Activated CD8-positive, alpha-beta memory T cell treated with anti-CD3 and anti-CD28 coated beads, Interleukin-2, amount 10 ng/mL, durations not matched to agents 7 days and 5 days (primary cell): ENCODE results near the gene RPL27A. TPM values are rescaled to one million over a fixed set of nuclear protein-coding genes. Genes with fewer than 3 reads are reported as not detected.
"Not testable (repeated sequence)": the region's sequence is repeated elsewhere in the genome, so short reads cannot be mapped to it uniquely, and the experiment has no call there.

Experiments used
- ATAC-seq: fragments of 150-1000 bp; cut with Tn5 transposase; one replicate; pipeline ENCODE4 v1.10.0; 2021; ENCODE audit warnings: moderate library complexity
- CTCF ChIA-PET: fragments of 350-600 bp; sonication (Branson Sonifier 250); formaldehyde crosslinking; loops from one replicate; lab custom pipeline; 2021; ENCODE audit warnings: antibody characterized with exemption; lab: Charles Lee
- DNase-seq: peaks from one replicate; pipeline ENCODE4 v3.0.0-alpha.2; 2020
- H3K27ac Mint-ChIP-seq: one replicate; pipeline ENCODE4 v1.8.0; 2021; ENCODE audit warnings: mild to moderate bottlenecking, mixed read lengths
- H3K27me3 Mint-ChIP-seq: one replicate; pipeline ENCODE4 v1.8.0; 2021; ENCODE audit warnings: mixed read lengths
- H3K36me3 Mint-ChIP-seq: one replicate; pipeline ENCODE4 v1.8.0; 2021; ENCODE audit warnings: mild to moderate bottlenecking, mixed read lengths
- H3K4me1 Mint-ChIP-seq: one replicate; pipeline ENCODE4 v1.8.0; 2021; ENCODE audit warnings: mixed read lengths
- H3K4me3 Mint-ChIP-seq: one replicate; pipeline ENCODE4 v1.8.0; 2021; ENCODE audit warnings: mild to moderate bottlenecking, moderate library complexity, mixed read lengths
- H3K9me3 Mint-ChIP-seq: one replicate; pipeline ENCODE4 v1.8.0; 2022; ENCODE audit warnings: low read depth, mixed read lengths
- total RNA-seq, 2 experiments: library from RNA; stranded (reverse); gene quantifications; one replicate each; pipeline ENCODE4 v1.2.3, GENCODE V29; 2021

The RPL27A gene
- total RNA-seq, 2 experiments from 2014 or later: 715 to 800 TPM

DNA sequence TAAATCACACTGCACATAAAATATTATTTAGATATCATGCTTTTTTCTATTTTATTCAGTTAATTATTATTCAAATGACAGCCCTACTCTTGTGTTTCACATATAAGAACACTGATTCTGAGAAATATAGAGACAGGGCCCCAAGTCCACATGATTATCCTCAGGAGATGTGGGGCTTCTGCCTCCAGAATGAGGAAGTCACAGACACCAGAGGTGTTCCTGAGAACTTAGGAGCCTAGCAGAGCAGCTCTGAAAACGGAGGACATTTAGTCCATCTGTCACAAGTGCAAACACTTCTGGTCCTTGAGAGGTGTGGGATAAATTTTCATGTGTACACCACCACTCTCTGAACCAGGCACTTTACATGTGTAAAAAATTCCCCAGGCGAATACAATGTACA, 26.3 kb upstream of the RPL27A start:
- Mint-ChIP-seq H3K9me3 (no peaks in the 10 kb centered on the region), H3K27me3 (no peaks in the 10 kb centered on the region), H3K27ac (no peak overlapping the region), H3K4me1 (peaks cover 12% of the 10 kb centered on the region), H3K36me3 (peaks cover 20% of the 10 kb centered on the region), H3K4me3 (no peak overlapping the region)
- no peak for DNase-seq
- no peak for ATAC-seq
- CTCF ChIA-PET: no interaction called here

DNA sequence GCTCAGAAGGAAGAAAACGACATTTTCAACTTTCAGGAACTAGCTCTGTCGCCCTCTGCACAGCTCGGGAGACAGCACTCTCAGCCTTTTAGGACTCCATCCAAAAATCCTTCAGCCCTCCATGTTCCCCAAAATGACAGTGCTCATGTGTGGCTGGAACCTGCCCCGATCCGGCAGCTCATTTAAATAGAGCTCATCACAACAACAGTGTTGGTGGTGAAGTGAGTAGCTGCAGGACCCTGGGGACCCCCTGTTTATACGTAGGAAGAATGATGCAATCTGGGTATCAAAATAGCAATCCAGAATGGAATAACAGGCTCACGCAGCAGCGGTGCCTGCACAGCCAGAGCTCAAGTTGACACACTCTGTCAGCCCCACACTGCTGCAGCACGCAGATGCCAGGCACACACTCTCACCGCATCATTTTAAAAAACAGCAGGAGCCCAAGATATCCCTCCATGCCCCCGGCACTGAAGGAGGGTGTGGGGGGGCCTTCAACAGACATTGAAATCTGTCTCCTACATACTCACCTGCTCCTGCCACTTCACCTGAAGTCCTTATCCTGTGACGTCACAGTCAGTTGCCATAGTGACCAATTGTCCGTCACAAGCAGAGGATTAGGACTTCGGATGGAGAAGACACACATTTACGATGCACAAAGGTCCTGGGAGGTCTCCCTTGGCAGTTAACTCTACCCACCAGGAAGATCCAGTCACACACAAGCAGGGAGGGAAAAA, 24.1 kb upstream of the RPL27A start:
- ATAC-seq (no peak), DNase-seq (no peak)
- Mint-ChIP-seq H3K4me1 (peaks cover 12% of the 10 kb centered on the region), H3K27me3 (no peaks in the 10 kb centered on the region), H3K4me3 (no peak overlapping the region), H3K36me3 (peaks cover 11% of the 10 kb centered on the region), H3K9me3 (no peaks in the 10 kb centered on the region), H3K27ac (no peak overlapping the region)
- CTCF ChIA-PET: no interaction called here

DNA sequence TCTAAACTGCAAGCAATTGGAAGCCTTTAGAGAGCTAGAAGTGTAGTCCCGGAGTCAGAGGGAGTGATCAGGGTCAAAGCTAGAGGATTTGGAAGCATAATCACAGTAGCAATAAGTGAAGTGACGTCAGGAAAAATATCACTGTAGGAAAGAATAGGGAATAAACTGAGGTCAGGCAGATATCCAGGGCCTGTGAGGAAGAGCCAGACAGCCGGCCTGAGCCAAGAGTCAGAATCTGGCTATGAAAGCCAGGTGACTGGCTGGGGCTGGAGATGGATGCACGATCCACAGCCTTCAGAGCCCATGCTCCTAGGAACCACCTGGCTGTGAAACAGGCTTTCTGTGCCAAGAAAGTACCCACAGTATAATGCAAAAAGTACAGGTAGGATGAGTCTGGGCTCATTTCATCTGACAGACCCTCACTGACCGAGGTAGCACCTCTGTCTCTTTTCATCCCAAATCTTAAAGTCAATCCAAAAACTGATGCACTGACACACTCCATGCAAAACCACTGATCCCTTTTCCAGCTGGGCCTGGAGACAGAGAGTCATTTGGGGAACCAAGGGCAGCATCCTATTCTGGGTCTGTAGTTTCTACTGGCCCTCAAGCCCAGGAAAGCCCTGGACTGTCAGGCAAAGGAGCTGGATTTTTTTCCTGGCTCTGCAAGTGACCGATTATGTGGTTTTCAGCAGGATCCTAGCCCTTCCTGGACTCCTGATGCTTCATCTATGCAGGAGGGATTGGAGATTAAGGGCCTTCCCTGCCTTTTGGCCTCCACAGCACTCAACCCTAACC, 21.4 kb upstream of the RPL27A start:
- Mint-ChIP-seq H3K27ac (no peak overlapping the region), H3K4me3 (no peak overlapping the region), H3K9me3 (no peaks in the 10 kb centered on the region), H3K36me3 (peaks cover 9% of the 10 kb centered on the region), H3K27me3 (no peaks in the 10 kb centered on the region), H3K4me1 (no peaks in the 10 kb centered on the region)
- ATAC-seq: no peak
- CTCF ChIA-PET: no interaction called here
- no peak for DNase-seq

DNA sequence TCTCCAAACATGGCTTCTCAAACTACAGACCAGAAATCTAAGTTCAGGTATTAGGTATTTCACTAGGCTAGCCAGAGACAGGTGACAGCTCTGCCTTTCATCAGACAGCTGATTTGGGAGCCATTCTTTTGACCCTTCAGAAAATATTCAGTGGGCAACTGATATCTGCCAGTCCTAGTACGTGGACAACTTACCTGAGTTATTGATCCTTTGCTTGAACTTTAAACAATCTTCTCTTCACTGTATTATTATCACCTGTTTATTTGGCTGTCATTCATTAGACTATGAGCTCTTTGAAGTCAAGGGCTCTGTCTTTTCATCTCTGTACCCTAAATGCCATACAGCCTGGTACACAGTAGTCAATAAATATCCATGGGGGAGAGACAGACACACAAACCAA, 17.4 kb upstream of the RPL27A start:
- CTCF ChIA-PET: no interaction called here
- Mint-ChIP-seq H3K9me3 (no peaks in the 10 kb centered on the region), H3K27ac (no peak overlapping the region), H3K36me3 (peaks cover 24% of the 10 kb centered on the region), H3K27me3 (no peaks in the 10 kb centered on the region), H3K4me1 (no peaks in the 10 kb centered on the region), H3K4me3 (no peak overlapping the region)
- DNase-seq: no peak
- ATAC-seq: no peak

DNA sequence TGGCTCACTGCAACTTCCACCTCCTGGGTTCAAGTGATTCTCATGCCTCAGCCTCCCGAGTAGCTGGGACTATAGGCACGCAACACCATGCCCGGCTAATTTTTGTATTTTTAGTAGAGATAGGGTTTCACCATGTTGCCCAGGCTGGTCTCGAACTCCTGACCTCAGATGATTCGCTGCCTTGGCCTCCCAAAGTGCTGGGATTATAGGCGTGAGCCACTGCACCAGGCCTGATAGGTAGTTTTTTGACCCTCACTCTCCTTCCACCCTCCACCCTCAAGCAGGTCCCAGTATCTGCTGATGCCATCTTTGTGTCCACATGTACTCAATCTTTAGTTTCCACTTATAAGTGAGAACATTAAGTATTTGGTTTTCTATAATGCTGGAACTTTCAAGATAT, 12.5 kb upstream of the RPL27A start:
- H3K27me3 Mint-ChIP-seq, H3K4me3 Mint-ChIP-seq, H3K9me3 Mint-ChIP-seq, H3K27ac Mint-ChIP-seq, ATAC-seq, DNase-seq, H3K4me1 Mint-ChIP-seq: not testable (repeated sequence)
- CTCF ChIA-PET: interaction anchor here (0.7 kb wide), 1 partner anchor 1847 kb away, joined by 3 read pairs; no protein-coding TSS in a partner anchor
- H3K36me3 Mint-ChIP-seq: peaks cover 35% of the 10 kb centered on the region

DNA sequence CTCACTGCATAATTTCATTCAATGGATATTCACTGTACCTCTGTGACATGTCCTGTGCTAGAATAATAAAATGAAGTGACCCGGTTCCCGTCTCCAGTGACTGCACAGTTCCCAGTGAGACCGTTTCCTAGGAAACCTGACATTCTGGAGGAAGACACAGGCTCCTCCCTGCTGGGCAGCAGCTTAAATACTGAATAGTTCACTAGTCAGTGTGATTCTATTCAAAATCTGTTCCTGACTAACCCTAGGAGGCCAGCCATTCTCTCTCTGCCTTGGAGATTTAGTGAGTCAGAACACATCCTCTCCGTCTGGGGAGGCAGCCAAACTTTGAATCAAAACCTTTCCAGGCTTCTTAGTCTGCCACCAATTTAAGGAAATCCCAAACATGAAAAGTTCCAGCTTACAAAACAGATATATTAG, 11.4 kb upstream of the RPL27A start:
- Mint-ChIP-seq H3K36me3 (peaks cover 36% of the 10 kb centered on the region), H3K27ac (no peak overlapping the region), H3K9me3 (no peaks in the 10 kb centered on the region), H3K27me3 (no peaks in the 10 kb centered on the region), H3K4me3 (no peak overlapping the region), H3K4me1 (peaks cover 10% of the 10 kb centered on the region)
- DNase-seq (no peak), ATAC-seq (no peak)
- CTCF ChIA-PET: interaction anchor here (0.8 to 1.1 kb wide), 2 partner anchors 11 to 20 kb away, joined by 3 read pairs; partner anchors contain the start of gene TRIM66

DNA sequence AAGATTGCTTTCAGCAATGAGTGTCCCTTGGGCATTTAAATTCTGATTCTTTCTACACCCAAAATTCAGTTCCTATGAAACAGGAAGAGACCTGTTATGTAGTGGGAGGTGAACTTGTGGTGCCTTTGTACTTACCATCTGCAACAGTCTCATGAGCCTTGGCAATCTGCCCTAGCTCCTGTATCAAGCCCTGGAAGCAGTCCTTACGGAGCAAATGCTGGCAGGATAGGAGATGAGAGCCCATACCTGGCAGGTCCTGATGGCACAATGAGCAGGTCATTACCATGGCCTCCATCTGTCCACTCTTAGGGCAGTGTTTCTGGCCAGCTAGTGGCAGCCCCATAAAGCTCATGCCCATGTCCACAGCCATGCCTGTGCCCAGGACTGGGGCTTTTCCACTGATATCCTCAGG, 10.9 kb upstream of the RPL27A start:
- H3K9me3 Mint-ChIP-seq: no peaks in the 10 kb centered on the region
- DNase-seq (peak; percentile 12), ATAC-seq (no peak)
- H3K4me1 Mint-ChIP-seq: peaks cover 10% of the 10 kb centered on the region
- H3K27ac Mint-ChIP-seq: no peak overlapping the region
- CTCF ChIA-PET: interaction anchor here (0.8 to 1.1 kb wide), 2 partner anchors 11 to 19 kb away, joined by 3 read pairs; partner anchors contain the start of gene TRIM66
- peaks cover 37% of the 10 kb centered on the region for H3K36me3 Mint-ChIP-seq
- no peaks in the 10 kb centered on the region for H3K27me3 Mint-ChIP-seq
- H3K4me3 Mint-ChIP-seq: no peak overlapping the region

DNA sequence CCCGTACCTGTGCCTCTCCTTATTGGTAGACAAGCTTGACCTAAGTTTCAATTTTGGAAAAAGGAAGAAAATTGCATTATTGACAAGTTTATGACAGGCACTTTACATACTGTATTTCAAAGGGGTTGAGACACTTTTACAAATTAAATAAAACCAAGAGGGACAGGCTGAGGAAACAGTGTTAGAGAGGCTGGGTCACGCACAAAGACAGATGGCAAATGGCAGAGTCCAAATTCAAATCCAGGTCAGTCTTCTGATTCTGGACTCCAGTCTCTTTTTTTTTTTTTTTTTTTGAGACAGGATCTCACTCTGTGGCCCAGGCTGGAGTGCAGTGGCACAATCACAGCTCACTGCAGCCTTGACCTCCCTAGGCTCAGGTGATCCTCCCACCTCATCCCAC, 10.2 kb upstream of the RPL27A start:
- H3K36me3 Mint-ChIP-seq: peaks cover 34% of the 10 kb centered on the region
- H3K27me3 Mint-ChIP-seq: no peaks in the 10 kb centered on the region
- DNase-seq (no peak), ATAC-seq (no peak)
- no peak overlapping the region for H3K4me3 Mint-ChIP-seq
- CTCF ChIA-PET: interaction anchor here (1.1 kb wide), 1 partner anchor 18 kb away, joined by 3 read pairs; no protein-coding TSS in a partner anchor
- no peaks in the 10 kb centered on the region for H3K9me3 Mint-ChIP-seq
- peak overlapping the region; percentile 24 for H3K27ac Mint-ChIP-seq
- H3K4me1 Mint-ChIP-seq: peaks cover 10% of the 10 kb centered on the region

DNA sequence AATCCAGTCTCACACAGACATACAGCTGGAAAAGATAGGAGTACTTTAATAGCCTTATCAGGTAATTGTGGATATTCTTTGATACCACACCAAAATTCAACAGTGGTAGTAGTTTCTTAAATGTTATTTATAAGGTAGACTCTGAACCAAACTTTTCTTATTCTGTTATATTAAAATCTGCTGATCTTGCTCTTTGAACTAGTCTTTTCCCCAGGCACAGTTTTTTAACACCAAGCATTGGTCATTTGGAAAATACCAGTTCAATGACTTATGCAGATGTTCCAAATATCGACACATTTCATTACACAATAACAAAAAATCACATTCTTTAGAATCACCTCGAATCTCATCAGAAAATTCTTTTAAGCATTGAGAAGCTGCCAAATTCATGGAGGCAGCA, 7.7 kb upstream of the RPL27A start:
- CTCF ChIA-PET: no interaction called here
- no peaks in the 10 kb centered on the region for H3K9me3 Mint-ChIP-seq
- DNase-seq (no peak), ATAC-seq (no peak)
- peaks cover 17% of the 10 kb centered on the region for H3K4me1 Mint-ChIP-seq
- H3K4me3 Mint-ChIP-seq: no peak overlapping the region
- H3K27ac Mint-ChIP-seq: no peak overlapping the region
- H3K27me3 Mint-ChIP-seq: no peaks in the 10 kb centered on the region
- peaks cover 32% of the 10 kb centered on the region for H3K36me3 Mint-ChIP-seq

DNA sequence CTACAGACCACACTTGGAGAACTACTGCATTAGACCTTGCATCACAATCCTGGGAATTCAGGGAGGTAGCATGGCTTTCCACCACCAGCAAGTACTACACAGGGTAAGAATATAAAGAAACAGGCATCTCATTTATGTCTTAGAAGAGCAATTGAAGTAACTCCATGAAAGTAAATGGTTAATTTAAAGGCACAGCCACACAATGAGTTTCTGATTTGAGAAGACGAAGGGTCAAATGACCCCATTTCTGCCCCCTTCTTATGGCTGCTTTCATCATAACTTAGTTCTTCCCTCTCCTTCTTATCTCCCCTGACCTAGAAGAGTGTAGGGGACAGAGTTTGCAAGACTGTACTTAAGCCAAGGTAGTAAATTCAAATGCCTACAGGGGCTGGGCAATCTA, 6.1 kb upstream of the RPL27A start:
- no peak for DNase-seq
- Mint-ChIP-seq H3K4me1 (peaks cover 30% of the 10 kb centered on the region), H3K9me3 (no peaks in the 10 kb centered on the region), H3K4me3 (no peak overlapping the region), H3K27me3 (no peaks in the 10 kb centered on the region), H3K36me3 (peaks cover 40% of the 10 kb centered on the region), H3K27ac (no peak overlapping the region)
- CTCF ChIA-PET: no interaction called here
- ATAC-seq: no peak

DNA sequence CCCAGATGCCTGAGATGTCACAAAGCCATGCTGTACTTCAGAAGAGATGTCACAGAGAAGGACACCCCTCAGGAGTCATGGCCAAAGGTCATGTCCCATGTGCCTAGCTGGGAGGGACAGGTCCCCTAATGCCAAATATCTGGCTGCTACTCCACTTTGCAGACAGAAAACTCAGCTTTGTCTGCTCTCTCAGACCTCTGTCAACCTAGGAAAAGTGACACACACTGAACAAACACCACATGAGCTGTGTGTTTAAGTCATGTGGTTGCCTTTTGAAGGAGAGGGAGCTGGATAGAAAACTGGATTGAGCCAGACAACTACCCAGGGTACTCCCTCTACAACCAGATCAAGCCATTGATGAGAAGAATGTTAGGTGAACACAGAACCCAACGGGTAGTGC, 3.6 kb upstream of the RPL27A start:
- Mint-ChIP-seq H3K27ac (no peak overlapping the region), H3K27me3 (no peaks in the 10 kb centered on the region), H3K4me3 (no peak overlapping the region), H3K36me3 (peaks cover 43% of the 10 kb centered on the region), H3K9me3 (no peaks in the 10 kb centered on the region), H3K4me1 (peaks cover 25% of the 10 kb centered on the region)
- CTCF ChIA-PET: interaction anchor here (1.8 kb wide), 1 partner anchor 281 kb away, joined by 5 read pairs; no protein-coding TSS in a partner anchor
- DNase-seq (no peak), ATAC-seq (no peak)

DNA sequence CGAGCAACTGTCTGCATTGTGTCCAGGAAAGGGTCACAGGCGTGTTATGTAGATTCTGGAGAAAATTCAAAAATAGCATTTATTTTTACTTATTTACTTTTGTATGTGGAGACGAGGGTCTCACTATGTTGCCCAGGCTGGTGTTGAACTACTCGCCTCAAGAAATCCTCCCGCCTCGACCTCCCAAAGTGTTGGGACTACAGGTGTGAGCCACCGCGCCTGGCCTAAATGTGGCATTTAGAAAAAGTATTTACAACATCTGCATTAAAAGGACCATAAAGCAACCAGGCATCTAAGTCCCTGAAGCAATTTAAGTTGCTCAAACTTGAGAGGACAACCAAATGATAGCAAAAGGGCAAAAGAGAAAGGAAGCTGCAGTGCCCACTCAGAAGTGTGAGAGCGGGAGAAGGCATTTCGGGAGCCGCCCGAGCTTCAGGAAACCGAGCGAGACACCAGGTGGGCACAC, 722 bp upstream of the RPL27A start:
- H3K36me3 Mint-ChIP-seq: peaks cover 62% of the 10 kb centered on the region
- ATAC-seq: no peak
- H3K27ac Mint-ChIP-seq: peak overlapping the region; percentile 93
- H3K4me3 Mint-ChIP-seq: peak overlapping the region; percentile 95
- CTCF ChIA-PET: interaction anchor here (0.8 to 2.1 kb wide), 6 partner anchors 8 to 695 kb away, joined by 3 to 8 read pairs (median 3); partner anchors contain the start of gene EIF3F
- H3K27me3 Mint-ChIP-seq: no peaks in the 10 kb centered on the region
- DNase-seq: no peak
- H3K9me3 Mint-ChIP-seq: no peaks in the 10 kb centered on the region
- H3K4me1 Mint-ChIP-seq: peaks cover 47% of the 10 kb centered on the region

DNA sequence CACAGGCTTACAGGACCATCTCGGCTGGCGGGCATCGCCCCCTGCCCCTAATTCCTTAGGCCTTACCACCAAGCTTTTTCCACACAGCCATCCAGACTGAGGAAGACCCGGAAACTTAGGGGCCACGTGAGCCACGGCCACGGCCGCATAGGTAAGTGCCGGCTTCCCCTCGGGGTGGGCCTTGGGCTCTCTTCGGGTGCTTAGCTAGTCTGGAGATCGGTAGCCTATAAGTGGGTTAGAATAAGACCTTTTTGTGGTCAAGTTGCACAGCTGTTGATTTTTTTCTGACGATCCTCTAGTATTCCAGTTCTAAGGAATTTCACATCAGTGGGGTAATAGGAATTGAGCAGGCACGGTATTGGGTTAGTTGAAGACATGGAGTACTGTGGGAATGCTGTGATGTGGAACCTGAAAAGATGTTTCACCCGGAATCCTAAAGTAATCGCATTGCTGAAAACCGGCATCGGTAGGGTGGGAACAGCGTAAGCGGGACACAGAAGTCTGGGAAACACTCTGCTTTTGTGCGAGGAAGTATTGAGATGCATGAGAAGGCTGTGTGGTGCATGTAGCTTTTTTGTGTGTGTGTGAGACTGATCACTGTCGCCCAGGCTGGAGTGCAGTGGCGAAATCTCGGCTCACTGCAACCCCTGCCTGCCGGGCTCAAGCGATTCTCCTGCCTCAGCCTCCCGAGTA, 669 bp downstream of the RPL27A start:
- peaks cover 69% of the 10 kb centered on the region for H3K36me3 Mint-ChIP-seq

More for the DNA sequence above, 669 bp downstream of the RPL27A start:
- Mint-ChIP-seq H3K27me3 (no peaks in the 10 kb centered on the region), H3K9me3 (no peaks in the 10 kb centered on the region), H3K4me1 (peaks cover 55% of the 10 kb centered on the region), H3K27ac (peak overlapping the region; percentile 93), H3K4me3 (peak overlapping the region; percentile 95)
- CTCF ChIA-PET: interaction anchor here (0.7 to 2.1 kb wide), 3 partner anchors 9 to 276 kb away, joined by 3 to 8 read pairs (median 7); no protein-coding TSS in a partner anchor
- ATAC-seq (peak; percentile 10), DNase-seq (peak; percentile 56)
